IMR-90 (cell line): Measurements from ENCODE around the gene JMJD1C. TPM values are rescaled to one million over a fixed set of nuclear protein-coding genes. Genes with fewer than 3 reads are reported as not detected.

Experiments
- ATAC-seq: fragments of 200-7000 bp; cut with Tn5 transposase; 2 replicates; pipeline ENCODE4 v1.9.1; 2020; ENCODE audit warnings: low read depth, mild to moderate bottlenecking, moderate library complexity
- BruUV-seq: library from RNA; stranded (reverse); fragments of 400-500 nt; replicated peaks from 2 replicates; lab custom pipeline; 2021; lab: Mats Ljungman, UMichigan
- CTCF ChIA-PET: fragments of 300-600 bp; formaldehyde crosslinking; extraction: SDS; loops from one replicate; lab custom pipeline; 2021; ENCODE audit warnings: antibody characterized with exemption; lab: Yijun Ruan, JAX
- POLR2A ChIA-PET: fragments of 300-600 bp; sonication (Branson Sonifier 250); formaldehyde crosslinking; loops from one replicate; lab custom pipeline; 2022; ENCODE audit warnings: antibody characterized with exemption; ENCODE audit not compliant: unreplicated experiment; lab: Charles Lee
- DNase-seq: peaks from one replicate; pipeline ENCODE4 v3.0.0; 2013
- H2AFZ ChIP-seq: replicated peaks from 2 replicates; pipeline ENCODE3; 2013; ENCODE audit warnings: low read length, mild to moderate bottlenecking; ENCODE audit not compliant: poor library complexity
- H2AK5ac ChIP-seq: 2 replicates; pipeline ENCODE4 v1.6.1; 2013; ENCODE audit warnings: low read depth, low read length, inconsistent platforms
- H2AK9ac ChIP-seq: replicated peaks from 2 replicates; pipeline ENCODE3; 2013; ENCODE audit warnings: mild to moderate bottlenecking, low read depth, low read length, moderate library complexity; ENCODE audit not compliant: poor library complexity
- H2BK120ac ChIP-seq: 2 replicates; pipeline ENCODE4 v1.6.1; 2013; ENCODE audit warnings: low read depth, low read length, inconsistent platforms
- H2BK15ac ChIP-seq: 3 replicates; pipeline ENCODE4 v1.6.1; 2013; ENCODE audit warnings: low read depth, low read length, inconsistent platforms
- H2BK20ac ChIP-seq: 2 replicates; pipeline ENCODE4 v1.6.1; 2013; ENCODE audit warnings: low read depth, mild to moderate bottlenecking, inconsistent platforms, low read length, moderate library complexity
- H2BK5ac ChIP-seq: 2 replicates; pipeline ENCODE4 v1.6.1; 2013; ENCODE audit warnings: mild to moderate bottlenecking, low read depth, low read length, inconsistent platforms; ENCODE audit not compliant: poor library complexity, severe bottlenecking
- H3K14ac ChIP-seq: replicated peaks from 2 replicates; pipeline ENCODE4 v1.6.1; 2013; ENCODE audit warnings: low read depth, low read length, inconsistent platforms
- H3K18ac ChIP-seq: 2 replicates; pipeline ENCODE4 v1.6.1; 2013; ENCODE audit warnings: low read depth, low read length, control low read depth
- H3K23ac ChIP-seq: 2 replicates; pipeline ENCODE4 v1.6.1; 2013; ENCODE audit warnings: low read depth, low read length, inconsistent platforms
- H3K27ac ChIP-seq: 2 replicates; pipeline ENCODE4 v1.5.1; 2013; ENCODE audit warnings: mild to moderate bottlenecking, control low read depth, low read length; ENCODE audit not compliant: insufficient read depth
- H3K27me3 ChIP-seq: 2 replicates; pipeline ENCODE4 v1.6.1; 2013; ENCODE audit warnings: low read length; ENCODE audit not compliant: control insufficient read depth, insufficient read depth
- H3K36me3 ChIP-seq: 2 replicates; pipeline ENCODE4 v1.6.1; 2013; ENCODE audit warnings: low read length, mixed read lengths; ENCODE audit not compliant: control insufficient read depth, insufficient read depth
- H3K4ac ChIP-seq: 2 replicates; pipeline ENCODE4 v1.6.1; 2013; ENCODE audit warnings: low read depth, low read length, inconsistent platforms
- H3K4me1 ChIP-seq: 2 replicates; pipeline ENCODE4 v1.6.1; 2013; ENCODE audit warnings: low read length, mixed read lengths; ENCODE audit not compliant: control insufficient read depth, insufficient read depth
- H3K4me2 ChIP-seq: 2 replicates; pipeline ENCODE4 v1.6.1; 2013; ENCODE audit warnings: low read depth, mild to moderate bottlenecking, control low read depth, low read length, moderate library complexity
- H3K4me3 ChIP-seq: 2 replicates; pipeline ENCODE4 v1.5.1; 2013; ENCODE audit warnings: low read depth, mild to moderate bottlenecking, control low read depth, low read length, moderate library complexity; ENCODE audit not compliant: insufficient read depth
- H3K56ac ChIP-seq: 2 replicates; pipeline ENCODE4 v1.6.1; 2013; ENCODE audit warnings: low read length, inconsistent platforms; ENCODE audit not compliant: insufficient read depth; ENCODE audit errors: extremely low read depth
- H3K79me1 ChIP-seq, 2 experiments: 2 replicates each; pipeline ENCODE4 v1.6.1; 2013; ENCODE audit warnings: low read length in 2 of 2, inconsistent platforms in 1 of 2, low read depth in 1 of 2
- H3K9ac ChIP-seq: 2 replicates; pipeline ENCODE4 v1.6.1; 2013; ENCODE audit warnings: low read depth, low read length, control low read depth
- H3K9me1 ChIP-seq: 2 replicates; pipeline ENCODE4 v1.6.1; 2013; ENCODE audit warnings: low read length, inconsistent platforms; ENCODE audit not compliant: insufficient read depth
- H3K9me3 ChIP-seq: 2 replicates; pipeline ENCODE4 v1.6.1; 2013; ENCODE audit warnings: low read length; ENCODE audit not compliant: control insufficient read depth, insufficient read depth
- H4K20me1 ChIP-seq: 2 replicates; pipeline ENCODE4 v1.6.1; 2013; ENCODE audit warnings: low read length, inconsistent platforms; ENCODE audit not compliant: insufficient read depth
- H4K5ac ChIP-seq: 2 replicates; pipeline ENCODE4 v1.6.1; 2013; ENCODE audit warnings: mild to moderate bottlenecking, low read depth, low read length, control low read depth
- H4K8ac ChIP-seq, 2 experiments: 2 replicates each; pipeline ENCODE4 v1.6.1; 2013; ENCODE audit warnings: low read depth in 2 of 2, low read length in 2 of 2, control low read depth in 1 of 2, inconsistent platforms in 1 of 2
- H4K91ac ChIP-seq: 2 replicates; pipeline ENCODE4 v1.6.1; 2013; ENCODE audit warnings: low read depth, low read length, inconsistent platforms; ENCODE audit not compliant: insufficient read depth
- BHLHE40 ChIP-seq: fragments of 150-350 bp; IDR thresholded peaks from 2 replicates; pipeline ENCODE4 v1.6.1; 2016; ENCODE audit warnings: mild to moderate bottlenecking, low read depth, low read length
- CEBPB ChIP-seq: IDR thresholded peaks from 2 replicates; pipeline ENCODE4 v1.6.1; 2012; ENCODE audit warnings: low read depth, low read length, improper control_type of control experiment
- CHD1 ChIP-seq: IDR thresholded peaks from 2 replicates; pipeline ENCODE4 v1.6.1; 2012; ENCODE audit warnings: low read depth, low read length, improper control_type of control experiment
- CTCF ChIP-seq: conservative IDR thresholded peaks from 2 replicates; pipeline ENCODE4 v1.5.1; 2012; ENCODE audit warnings: mild to moderate bottlenecking, low read depth, low read length, improper control_type of control experiment
- ELK1 ChIP-seq: fragments of 150-350 bp; IDR thresholded peaks from 2 replicates; pipeline ENCODE4 v1.6.1; 2016; ENCODE audit warnings: low read depth, mild to moderate bottlenecking, low read length, moderate library complexity, borderline replicate concordance
- FOS ChIP-seq: fragments of 150-350 bp; IDR thresholded peaks from 2 replicates; pipeline ENCODE4 v1.6.1; 2016; ENCODE audit warnings: low read depth, low read length
- MAZ ChIP-seq: IDR thresholded peaks from 2 replicates; pipeline ENCODE4 v1.6.1; 2012; ENCODE audit warnings: low read depth, mild to moderate bottlenecking, low read length, improper control_type of control experiment, moderate library complexity, borderline replicate concordance
- MXI1 ChIP-seq: IDR thresholded peaks from 2 replicates; pipeline ENCODE4 v1.6.1; 2012; ENCODE audit warnings: low read depth, mild to moderate bottlenecking, low read length, moderate library complexity, borderline replicate concordance
- NFE2L2 ChIP-seq: fragments of 150-350 bp; IDR thresholded peaks from 2 replicates; pipeline ENCODE4 v1.6.1; 2016; ENCODE audit warnings: low read depth, mild to moderate bottlenecking, low read length
- POLR2A ChIP-seq: IDR thresholded peaks from 2 replicates; pipeline ENCODE4 v1.6.1; 2012; ENCODE audit warnings: mild to moderate bottlenecking, low read depth, low read length
- RAD21 ChIP-seq: IDR thresholded peaks from 2 replicates; pipeline ENCODE4 v1.6.1; 2012; ENCODE audit warnings: low read length, improper control_type of control experiment
- RCOR1 ChIP-seq: IDR thresholded peaks from 2 replicates; pipeline ENCODE4 v1.6.1; 2012; ENCODE audit warnings: mild to moderate bottlenecking, low read length, improper control_type of control experiment; ENCODE audit not compliant: insufficient replicate concordance
- RFX5 ChIP-seq: IDR thresholded peaks from 2 replicates; pipeline ENCODE4 v1.8.0; 2012; ENCODE audit warnings: low read depth, mild to moderate bottlenecking, low read length, moderate library complexity
- SMC3 ChIP-seq: fragments of 150-350 bp; IDR thresholded peaks from 2 replicates; pipeline ENCODE4 v1.6.1; 2016; ENCODE audit warnings: low read depth, mild to moderate bottlenecking, antibody characterized with exemption, low read length, moderate library complexity
- USF2 ChIP-seq: fragments of 150-350 bp; IDR thresholded peaks from 2 replicates; pipeline ENCODE4 v1.6.1; 2017; ENCODE audit warnings: mild to moderate bottlenecking, antibody characterized with exemption, low read length, low read depth
- WGBS, 2 experiments: methylation state at CpG; one replicate each; pipeline versions ENCODE4 v1.1.5 to v1.1.7; 2013; ENCODE audit warnings: missing lambda C conversion rate in 2 of 2; ENCODE audit not compliant: insufficient read length in 1 of 2; ENCODE audit errors: extremely low coverage in 2 of 2; 5-methylcytosine and 5-hydroxymethylcytosine counted together
- dilution Hi-C: fragments of 300-500 bp; cut with HindIII; formaldehyde crosslinking; loops from one replicate; pipeline ENCODE4 v1.14.3; 2018; ENCODE audit warnings: low sequenced_read_pairs; ENCODE audit not compliant: unreplicated experiment
- in situ Hi-C: fragments of 300-500 bp; cut with MboI; formaldehyde crosslinking; loops from 3 replicates; pipeline ENCODE4 v1.14.3; 2019; ENCODE audit warnings: low sequenced_read_pairs, inconsistent platforms, mixed read lengths
- intact Hi-C: fragments of 100-400 bp; cut with micrococcal nuclease; formaldehyde crosslinking; loops from 2 replicates; pipeline ENCODE4 v1.10.0; 2022
- polyA plus RNA-seq, 3 experiments: library from polyadenylated mRNA; depleted of rRNA; stranded (reverse); fragments of >200 nt; gene quantifications; 2 replicates each; pipeline ENCODE4 v1.2.3, GENCODE V29; 2012; ENCODE audit warnings: low replicate concordance in 1 of 3
- total RNA-seq: library from RNA; depleted of rRNA; stranded (reverse); fragments of >200 nt; gene quantifications from 2 replicates; pipeline ENCODE4 v1.2.3, GENCODE V29; 2012

Gene JMJD1C
- total and polyA plus RNA-seq, 2 of the 4 experiments (the other 2 are of a cell fraction) = 15.6 to 96.8 TPM

DNA sequence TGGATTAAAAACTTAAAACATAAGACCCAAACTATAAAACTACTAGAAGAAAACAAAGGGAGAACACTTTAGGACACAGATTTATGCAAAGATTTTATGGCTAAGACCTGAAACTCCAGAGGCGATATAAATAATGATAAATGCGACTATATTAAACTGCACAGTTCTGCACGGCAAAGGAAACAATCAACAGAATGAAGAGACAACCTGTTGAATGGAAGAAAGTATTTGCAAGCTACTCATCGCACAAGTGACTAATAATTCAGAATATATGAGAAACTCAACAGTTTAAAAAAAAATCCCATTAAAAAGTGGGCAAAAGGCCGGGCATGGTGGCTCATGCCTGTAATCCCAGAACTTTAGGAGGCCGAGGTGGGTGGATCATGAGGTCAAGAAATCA is 73.6 kb downstream of the JMJD1C start:
- no peak overlapping the region for H3K4me3 ChIP-seq
- ChIA-PET CTCF (no interaction called here), POLR2A (no interaction called here)
- H3K79me1 ChIP-seq = peaks cover 7 to 21% of the 10 kb centered on the region in 2 experiments
- no peak overlapping the region for H3K27ac ChIP-seq
- H3K4ac ChIP-seq = no peak overlapping the region
- TF ChIP-seq NFE2L2 (no peak), SMC3 (no peak), MXI1 (no peak), RCOR1 (no peak), CTCF (no peak), BHLHE40 (no peak), RFX5 (no peak), CEBPB (no peak), USF2 (no peak), FOS (no peak), ELK1 (no peak), MAZ (no peak), CHD1 (no peak), POLR2A (no peak), RAD21 (no peak)
- DNase-seq = no peak
- H4K20me1 ChIP-seq = peaks cover 9% of the 10 kb centered on the region; the same call in 1 of the 2 replicates
- H2BK15ac ChIP-seq = no peak overlapping the region
- no peak overlapping the region for H2AK9ac ChIP-seq
- intact Hi-C loops = no loop called here
- 0 out of 2 replicates have a peak, but pooled peaks cover 2% of the 10 kb centered on the region for H3K9me3 ChIP-seq
- H3K14ac ChIP-seq = no peak overlapping the region
- BruUV-seq = no TSS peak
- H3K4me2 ChIP-seq = no peak overlapping the region
- in situ Hi-C loops = no loop called here
- no peak overlapping the region for H3K23ac ChIP-seq
- WGBS, 2 experiments = no CpG with 5 or more reads among the region's 6 CpGs
- H3K9ac ChIP-seq = no peak overlapping the region
- no peak overlapping the region for H4K91ac ChIP-seq
- no peaks in the 10 kb centered on the region for H3K27me3 ChIP-seq
- H2BK120ac ChIP-seq = no peak overlapping the region
- no peaks in the 10 kb centered on the region for H3K4me1 ChIP-seq
- no peak overlapping the region for H2AK5ac ChIP-seq
- no peak overlapping the region for H3K18ac ChIP-seq
- no peak overlapping the region for H4K5ac ChIP-seq
- no peak for ATAC-seq
- H3K56ac ChIP-seq = no peak overlapping the region
- no peak overlapping the region for H2BK20ac ChIP-seq
- H3K36me3 ChIP-seq = no peaks in the 10 kb centered on the region
- no peak overlapping the region for H4K8ac ChIP-seq
- no peaks in the 10 kb centered on the region for H3K9me1 ChIP-seq
- no peak overlapping the region for H2AFZ ChIP-seq
- H2BK5ac ChIP-seq = no peak overlapping the region
- dilution Hi-C loops = no loop called here
